ENCODE results near the gene KIF14.

Gene KIF14

DNA sequence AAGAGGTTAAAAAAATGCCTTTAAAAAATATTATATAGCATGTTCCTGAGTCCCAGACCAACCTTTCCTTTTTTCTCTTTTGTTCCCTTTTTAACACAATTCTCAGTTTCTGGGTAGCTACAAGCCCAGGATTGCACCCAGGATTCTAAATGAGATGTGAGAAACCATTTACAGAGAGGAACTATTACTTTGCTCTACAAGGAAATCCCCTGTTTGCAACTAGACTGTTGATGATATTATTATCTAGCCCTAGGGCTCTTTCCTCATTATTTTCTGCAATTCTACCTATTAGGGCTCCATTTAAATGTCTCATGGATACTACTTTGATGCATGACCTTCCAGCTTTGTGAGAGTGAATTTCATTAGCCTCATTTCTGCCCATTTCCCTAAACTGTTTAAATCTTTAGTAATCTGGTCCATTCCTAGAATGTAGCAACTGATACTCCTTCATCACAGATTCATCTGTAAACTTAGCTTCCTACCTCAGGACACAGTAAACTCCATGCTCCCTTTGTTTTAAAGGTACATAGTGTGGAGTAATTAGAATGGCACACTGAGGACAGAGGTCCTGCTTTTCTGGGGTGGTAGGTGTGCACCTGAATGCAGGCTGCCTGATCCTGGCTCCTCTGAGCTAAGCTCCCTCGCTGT is 7.1 kb upstream of the KIF14 start:
- H3K4me2 ChIP-seq (ENCODE audit: low read length) = peak overlapping the region; percentile 53
- H3K27ac ChIP-seq (ENCODE audit: low read depth, low read length) = no peak overlapping the region
- peaks cover 15% of the 10 kb centered on the region for H3K4me1 ChIP-seq (ENCODE audit: control insufficient read depth, low read length)
- peaks cover 10% of the 10 kb centered on the region; the same call in 1 of the 2 replicates for H3F3A ChIP-seq (ENCODE audit: control insufficient read depth, insufficient read depth)
- TF ChIP-seq, protein P1, sequence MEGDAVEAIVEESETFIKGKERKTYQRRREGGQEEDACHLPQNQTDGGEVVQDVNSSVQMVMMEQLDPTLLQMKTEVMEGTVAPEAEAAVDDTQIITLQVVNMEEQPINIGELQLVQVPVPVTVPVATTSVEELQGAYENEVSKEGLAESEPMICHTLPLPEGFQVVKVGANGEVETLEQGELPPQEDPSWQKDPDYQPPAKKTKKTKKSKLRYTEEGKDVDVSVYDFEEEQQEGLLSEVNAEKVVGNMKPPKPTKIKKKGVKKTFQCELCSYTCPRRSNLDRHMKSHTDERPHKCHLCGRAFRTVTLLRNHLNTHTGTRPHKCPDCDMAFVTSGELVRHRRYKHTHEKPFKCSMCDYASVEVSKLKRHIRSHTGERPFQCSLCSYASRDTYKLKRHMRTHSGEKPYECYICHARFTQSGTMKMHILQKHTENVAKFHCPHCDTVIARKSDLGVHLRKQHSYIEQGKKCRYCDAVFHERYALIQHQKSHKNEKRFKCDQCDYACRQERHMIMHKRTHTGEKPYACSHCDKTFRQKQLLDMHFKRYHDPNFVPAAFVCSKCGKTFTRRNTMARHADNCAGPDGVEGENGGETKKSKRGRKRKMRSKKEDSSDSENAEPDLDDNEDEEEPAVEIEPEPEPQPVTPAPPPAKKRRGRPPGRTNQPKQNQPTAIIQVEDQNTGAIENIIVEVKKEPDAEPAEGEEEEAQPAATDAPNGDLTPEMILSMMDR (IDR thresholded peaks at IDR 0.05; ENCODE audit: low read depth, low read length, poor library complexity, severe bottlenecking) = no peak
- TF ChIP-seq EZH2phosphoT487 (IDR thresholded peaks at IDR 0.05; ENCODE audit: borderline replicate concordance, low read length) = no peak
- H4K20me1 ChIP-seq (ENCODE audit: control insufficient read depth, insufficient read depth, low read depth, low read length) = peaks cover 12% of the 10 kb centered on the region; the same call in 1 of the 2 replicates
- no peaks in the 10 kb centered on the region for H3K9me2 ChIP-seq (replicated peaks; ENCODE audit: control insufficient read depth, low read length)
- no peaks in the 10 kb centered on the region for H3K79me2 ChIP-seq (ENCODE audit: control insufficient read depth, low read length)
- H3K9me3 ChIP-seq (ENCODE audit: control insufficient read depth, insufficient read depth, low read length) = no peaks in the 10 kb centered on the region
- H3K4me3 ChIP-seq (ENCODE audit: low read length) = no peak overlapping the region
- peaks cover 55% of the 10 kb centered on the region for H3K27me3 ChIP-seq (ENCODE audit: control insufficient read depth, low read length)
- no peaks in the 10 kb centered on the region for H3K36me3 ChIP-seq (ENCODE audit: control insufficient read depth, low read length)

DNA sequence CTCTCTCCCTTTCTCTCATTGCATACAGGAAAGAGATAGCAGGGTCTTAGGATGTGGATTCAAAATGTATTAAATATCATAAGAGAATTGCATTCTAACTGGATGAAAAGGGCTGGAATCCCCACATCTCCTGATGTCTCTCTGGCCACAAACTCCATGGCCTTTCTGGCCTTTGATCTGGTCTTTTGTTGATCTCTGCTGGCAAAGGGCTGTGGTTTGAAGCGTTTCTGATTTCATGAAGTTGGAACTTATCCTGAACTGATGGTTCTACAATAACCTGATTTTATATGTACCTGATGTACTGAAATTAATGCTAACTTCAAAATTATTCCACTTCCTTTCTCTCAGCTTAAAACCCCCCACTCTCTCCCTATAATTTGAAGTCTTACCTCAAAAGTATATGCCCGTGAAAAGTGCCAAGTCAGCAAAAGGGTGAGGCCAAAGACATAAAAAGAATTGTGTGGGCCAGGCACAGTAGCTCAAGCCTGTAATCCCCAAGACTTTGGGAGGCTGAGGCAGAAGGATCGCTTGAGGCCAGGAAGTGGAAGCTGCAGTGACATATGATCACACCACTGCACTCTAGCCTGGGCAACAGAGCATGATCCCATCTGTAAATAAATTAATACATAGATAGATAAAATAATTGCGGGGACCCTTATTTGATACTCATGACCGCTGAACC is 6.4 kb upstream of the KIF14 start:
- H3K4me2 ChIP-seq (ENCODE audit: low read length) = no peak overlapping the region
- no peak overlapping the region for H3K27ac ChIP-seq (ENCODE audit: low read depth, low read length)
- H3K27me3 ChIP-seq (ENCODE audit: control insufficient read depth, low read length) = peaks cover 52% of the 10 kb centered on the region
- H3K9me2 ChIP-seq (replicated peaks; ENCODE audit: control insufficient read depth, low read length) = no peaks in the 10 kb centered on the region
- H3K4me3 ChIP-seq (ENCODE audit: low read length) = no peak overlapping the region
- H4K20me1 ChIP-seq (ENCODE audit: control insufficient read depth, insufficient read depth, low read depth, low read length) = peaks cover 12% of the 10 kb centered on the region; the same call in 1 of the 2 replicates
- peaks cover 10% of the 10 kb centered on the region; the same call in 1 of the 2 replicates for H3F3A ChIP-seq (ENCODE audit: control insufficient read depth, insufficient read depth)
- no peaks in the 10 kb centered on the region for H3K9me3 ChIP-seq (ENCODE audit: control insufficient read depth, insufficient read depth, low read length)
- peaks cover 15% of the 10 kb centered on the region for H3K4me1 ChIP-seq (ENCODE audit: control insufficient read depth, low read length)
- no peak for TF ChIP-seq EZH2phosphoT487 (IDR thresholded peaks at IDR 0.05; ENCODE audit: borderline replicate concordance, low read length)
- H3K79me2 ChIP-seq (ENCODE audit: control insufficient read depth, low read length) = no peaks in the 10 kb centered on the region
- no peaks in the 10 kb centered on the region for H3K36me3 ChIP-seq (ENCODE audit: control insufficient read depth, low read length)

DNA sequence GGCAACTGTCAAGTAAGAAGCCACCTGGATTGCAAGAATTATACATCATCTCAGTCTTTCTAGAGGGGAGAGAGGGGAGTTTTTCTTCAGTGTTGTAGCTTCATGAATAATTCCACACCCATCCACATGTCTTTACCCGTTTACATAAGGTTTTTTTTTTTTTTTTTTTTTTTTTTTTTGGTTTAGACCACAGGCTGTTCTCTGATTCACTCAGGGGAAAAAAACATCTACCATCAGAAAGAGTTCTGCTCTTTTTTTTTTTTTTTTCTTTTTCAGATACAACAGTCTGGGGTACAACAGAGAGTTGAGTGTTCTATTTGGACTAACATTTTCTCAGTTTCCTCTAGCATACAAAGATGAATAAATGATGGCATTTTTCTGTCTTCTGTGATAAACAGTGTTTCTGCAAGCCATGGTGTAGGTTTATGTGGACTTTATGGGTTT is 4.9 kb upstream of the KIF14 start:
- peaks cover 22% of the 10 kb centered on the region for H3K4me1 ChIP-seq (ENCODE audit: control insufficient read depth, low read length)
- peaks cover 47% of the 10 kb centered on the region for H3K27me3 ChIP-seq (ENCODE audit: control insufficient read depth, low read length)
- H3K4me3 ChIP-seq (ENCODE audit: low read length) = no peak overlapping the region
- no peaks in the 10 kb centered on the region for H3K9me2 ChIP-seq (replicated peaks; ENCODE audit: control insufficient read depth, low read length)
- no peaks in the 10 kb centered on the region for H3K79me2 ChIP-seq (ENCODE audit: control insufficient read depth, low read length)
- H3K4me2 ChIP-seq (ENCODE audit: low read length) = no peak overlapping the region
- H3K27ac ChIP-seq (ENCODE audit: low read depth, low read length) = no peak overlapping the region
- no peak for TF ChIP-seq EZH2phosphoT487 (IDR thresholded peaks at IDR 0.05; ENCODE audit: borderline replicate concordance, low read length)
- TF ChIP-seq, protein P1 (IDR thresholded peaks at IDR 0.05; ENCODE audit: low read depth, low read length, poor library complexity, severe bottlenecking) = no peak
- H4K20me1 ChIP-seq (ENCODE audit: control insufficient read depth, insufficient read depth, low read depth, low read length) = peaks cover 12% of the 10 kb centered on the region; the same call in 1 of the 2 replicates
- H3K36me3 ChIP-seq (ENCODE audit: control insufficient read depth, low read length) = no peaks in the 10 kb centered on the region
- H3F3A ChIP-seq (ENCODE audit: control insufficient read depth, insufficient read depth) = peaks cover 14% of the 10 kb centered on the region; the same call in 1 of the 2 replicates
- no peaks in the 10 kb centered on the region for H3K9me3 ChIP-seq (ENCODE audit: control insufficient read depth, insufficient read depth, low read length)

All from DOHH2 (cell line).